ENCODE measurements around the gene KCNA2. TPM values are rescaled to one million over a fixed set of nuclear protein-coding genes. Genes with fewer than 3 reads are reported as not detected.
A peak's percentile ranks its signal among the peaks of the same experiment; 100 is the strongest.

Gene KCNA2
- total RNA-seq, 2 experiments from 2014 or later = 0.19 to 0.64 TPM

- Mint-ChIP-seq H3K27ac (no peak overlapping the region), H3K36me3 (ENCODE audit: low read depth) (no peaks in the 10 kb centered on the region), H3K27me3 (ENCODE audit: low read depth) (peaks cover 4% of the 10 kb centered on the region), H3K9me3 (no peaks in the 10 kb centered on the region), H3K4me3 (no peak overlapping the region), H3K4me1 (ENCODE audit: low read depth) (no peaks in the 10 kb centered on the region)
- intact Hi-C loops (cut with micrococcal nuclease) = no loop called here
- DNase-seq = no peak
- CTCF ChIA-PET = no interaction called here
Measured at GRCh38 chr1:110579460-110579859, 26.7 kb downstream of the KCNA2 start.

GRCh38 chr1:110576441-110576840, 29.7 kb downstream of the KCNA2 start:
- H3K27me3 Mint-ChIP-seq (ENCODE audit: low read depth) = peaks cover under 1% of the 10 kb centered on the region
- H3K4me3 Mint-ChIP-seq = no peak overlapping the region
- H3K36me3 Mint-ChIP-seq (ENCODE audit: low read depth) = no peaks in the 10 kb centered on the region
- intact Hi-C loops (cut with micrococcal nuclease) = no loop called here
- no peaks in the 10 kb centered on the region for H3K4me1 Mint-ChIP-seq (ENCODE audit: low read depth)
- no peaks in the 10 kb centered on the region for H3K9me3 Mint-ChIP-seq
- no peak overlapping the region for H3K27ac Mint-ChIP-seq
- no peak for DNase-seq
- CTCF ChIA-PET = no interaction called here

DNA sequence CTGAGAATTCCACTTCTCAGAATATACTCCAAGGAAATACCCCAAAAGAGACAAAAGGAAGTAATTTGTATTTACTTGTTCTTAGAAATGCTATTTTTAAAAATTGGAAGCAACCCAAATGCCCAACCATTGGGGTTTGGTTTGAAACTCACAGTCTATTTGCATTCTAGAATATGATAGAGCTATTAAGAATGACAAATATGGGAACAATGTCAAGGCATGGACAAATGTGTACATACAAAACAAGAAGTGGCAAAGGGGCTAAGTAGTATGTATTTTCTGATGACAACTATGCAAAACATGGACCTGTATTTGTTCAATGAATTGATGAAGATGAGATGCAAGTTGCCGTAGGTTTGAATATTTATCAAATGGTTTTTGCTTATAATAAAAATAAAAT, 32.8 kb downstream of the KCNA2 start:
- Mint-ChIP-seq H3K4me3 (no peak overlapping the region), H3K27me3 (ENCODE audit: low read depth) (peaks cover 13% of the 10 kb centered on the region), H3K4me1 (ENCODE audit: low read depth) (no peaks in the 10 kb centered on the region), H3K36me3 (ENCODE audit: low read depth) (no peaks in the 10 kb centered on the region), H3K9me3 (no peaks in the 10 kb centered on the region), H3K27ac (no peak overlapping the region)
- intact Hi-C loops (cut with micrococcal nuclease) = no loop called here
- CTCF ChIA-PET = interaction anchor here (0.6 to 1.3 kb wide), 3 partner anchors 30 to 162 kb away, joined by 3 to 5 read pairs (median 3); no protein-coding TSS in a partner anchor
- no peak for DNase-seq

- no peaks in the 10 kb centered on the region for H3K4me1 Mint-ChIP-seq (ENCODE audit: low read depth)
- CTCF ChIA-PET = interaction anchor here (0.6 kb wide), 1 partner anchor 161 kb away, joined by 5 read pairs; no protein-coding TSS in a partner anchor
- no peaks in the 10 kb centered on the region for H3K36me3 Mint-ChIP-seq (ENCODE audit: low read depth)
- H3K27ac Mint-ChIP-seq = no peak overlapping the region
- H3K4me3 Mint-ChIP-seq = no peak overlapping the region
- intact Hi-C loops (cut with micrococcal nuclease) = no loop called here
- H3K9me3 Mint-ChIP-seq = no peaks in the 10 kb centered on the region
- peaks cover 13% of the 10 kb centered on the region for H3K27me3 Mint-ChIP-seq (ENCODE audit: low read depth)
- no peak for DNase-seq
Measured at GRCh38 chr1:110572751-110573150, 33.4 kb downstream of the KCNA2 start.

DNA sequence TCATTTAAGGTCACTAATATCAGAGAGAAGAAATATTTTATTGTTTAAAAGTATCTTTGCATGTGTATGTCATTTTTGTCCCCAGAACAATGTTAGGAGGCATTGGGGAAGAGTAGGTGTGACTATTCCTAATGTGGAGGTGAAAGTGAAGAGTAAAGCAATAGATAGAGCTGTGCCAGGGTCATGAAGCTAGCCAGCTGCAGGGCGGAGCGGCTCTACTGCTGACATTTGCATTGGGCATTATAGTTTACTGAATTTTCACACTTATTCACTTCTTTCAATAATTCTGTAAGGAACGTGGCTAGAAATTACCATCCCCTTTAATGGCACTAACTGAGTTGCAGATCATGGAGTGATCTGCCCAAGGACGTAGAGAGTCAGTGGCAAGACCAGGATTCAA, 35.3 kb downstream of the KCNA2 start:
- peaks cover 18% of the 10 kb centered on the region for H3K27me3 Mint-ChIP-seq (ENCODE audit: low read depth)
- DNase-seq = no peak
- intact Hi-C loops (cut with micrococcal nuclease) = no loop called here
- CTCF ChIA-PET = no interaction called here
- H3K36me3 Mint-ChIP-seq (ENCODE audit: low read depth) = no peaks in the 10 kb centered on the region
- no peaks in the 10 kb centered on the region for H3K9me3 Mint-ChIP-seq
- no peak overlapping the region for H3K4me3 Mint-ChIP-seq
- no peak overlapping the region for H3K27ac Mint-ChIP-seq
- H3K4me1 Mint-ChIP-seq (ENCODE audit: low read depth) = no peaks in the 10 kb centered on the region

GRCh38 chr1:110570307-110570706, 35.9 kb downstream of the KCNA2 start:
- Mint-ChIP-seq H3K36me3 (ENCODE audit: low read depth) (no peaks in the 10 kb centered on the region), H3K4me1 (ENCODE audit: low read depth) (no peaks in the 10 kb centered on the region), H3K27ac (no peak overlapping the region), H3K4me3 (no peak overlapping the region), H3K27me3 (ENCODE audit: low read depth) (peaks cover 18% of the 10 kb centered on the region), H3K9me3 (no peaks in the 10 kb centered on the region)
- intact Hi-C loops (cut with micrococcal nuclease) = no loop called here
- no peak for DNase-seq
- CTCF ChIA-PET = no interaction called here

GRCh38 chr1:110566836-110567235, 39.3 kb downstream of the KCNA2 start:
- H3K4me1 Mint-ChIP-seq (ENCODE audit: low read depth) = no peaks in the 10 kb centered on the region
- DNase-seq = no peak
- H3K9me3 Mint-ChIP-seq = no peaks in the 10 kb centered on the region
- CTCF ChIA-PET = interaction anchor here (2.0 kb wide), 1 partner anchor 52 kb away, joined by 5 read pairs; no protein-coding TSS in a partner anchor
- no peaks in the 10 kb centered on the region for H3K36me3 Mint-ChIP-seq (ENCODE audit: low read depth)
- intact Hi-C loops (cut with micrococcal nuclease) = no loop called here
- H3K27ac Mint-ChIP-seq = no peak overlapping the region
- peaks cover 18% of the 10 kb centered on the region for H3K27me3 Mint-ChIP-seq (ENCODE audit: low read depth)
- no peak overlapping the region for H3K4me3 Mint-ChIP-seq

GRCh38 chr1:110565565-110565964, 40.6 kb downstream of the KCNA2 start:
- intact Hi-C loops (cut with micrococcal nuclease) = no loop called here
- H3K27me3 Mint-ChIP-seq (ENCODE audit: low read depth) = peaks cover 12% of the 10 kb centered on the region
- CTCF ChIA-PET = no interaction called here

DNA sequence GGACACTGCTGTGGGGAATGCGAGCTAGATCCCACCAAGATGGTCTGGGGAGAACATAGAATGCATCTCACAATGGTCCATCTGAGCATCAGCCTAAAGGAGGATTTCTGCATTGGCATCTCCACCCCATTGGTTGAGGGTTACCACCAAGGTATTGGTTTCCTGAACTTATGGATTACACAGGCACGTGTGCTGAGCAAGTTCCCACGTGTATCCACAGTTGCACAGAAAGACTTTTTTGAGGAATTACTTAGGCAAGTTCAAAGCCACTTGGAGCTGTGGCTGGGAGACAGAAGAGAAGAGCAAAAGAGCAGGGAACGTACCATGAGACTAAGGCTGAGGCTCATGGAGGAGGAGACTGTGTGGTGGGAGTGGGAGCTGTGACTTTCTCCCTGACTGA, 43.1 kb downstream of the KCNA2 start:
- no peak overlapping the region for H3K27ac Mint-ChIP-seq
- H3K27me3 Mint-ChIP-seq (ENCODE audit: low read depth) = peaks cover 10% of the 10 kb centered on the region
- no peaks in the 10 kb centered on the region for H3K4me1 Mint-ChIP-seq (ENCODE audit: low read depth)
- intact Hi-C loops (cut with micrococcal nuclease) = no loop called here
- CTCF ChIA-PET = interaction anchor here (0.6 kb wide), 1 partner anchor 220 kb away, joined by 3 read pairs; no protein-coding TSS in a partner anchor
- no peaks in the 10 kb centered on the region for H3K9me3 Mint-ChIP-seq
- no peak for DNase-seq
- H3K36me3 Mint-ChIP-seq (ENCODE audit: low read depth) = no peaks in the 10 kb centered on the region
- H3K4me3 Mint-ChIP-seq = no peak overlapping the region

More at GRCh38 chr1:110565565-110565964, 40.6 kb downstream of the KCNA2 start:
- H3K4me3 Mint-ChIP-seq = no peak overlapping the region
- H3K9me3 Mint-ChIP-seq = no peaks in the 10 kb centered on the region
- no peak overlapping the region for H3K27ac Mint-ChIP-seq
- no peaks in the 10 kb centered on the region for H3K4me1 Mint-ChIP-seq (ENCODE audit: low read depth)
- DNase-seq = no peak
- H3K36me3 Mint-ChIP-seq (ENCODE audit: low read depth) = no peaks in the 10 kb centered on the region

DNA sequence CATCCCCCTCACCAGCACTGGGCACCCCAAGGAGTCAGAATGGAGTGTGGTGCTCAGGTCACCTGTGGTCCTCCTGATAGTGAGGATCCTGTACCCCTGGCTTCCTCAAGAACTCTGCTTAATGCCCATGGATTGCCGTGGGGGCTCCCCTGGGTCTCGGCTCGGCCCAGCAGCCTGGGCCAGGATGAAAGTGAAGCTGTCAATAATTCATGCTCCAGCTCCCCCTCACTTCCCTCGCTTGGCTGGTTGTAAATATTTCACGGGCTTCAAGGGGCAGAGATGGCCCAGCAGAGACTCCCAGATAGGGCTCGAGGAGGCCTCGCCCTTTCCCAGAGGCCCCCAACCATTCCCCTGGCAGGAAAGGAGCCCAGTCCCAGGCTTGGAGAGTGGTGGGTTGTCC, 44.6 kb downstream of the KCNA2 start:
- DNase-seq = no peak
- Mint-ChIP-seq H3K27me3 (ENCODE audit: low read depth) (peaks cover 14% of the 10 kb centered on the region), H3K4me1 (ENCODE audit: low read depth) (no peaks in the 10 kb centered on the region), H3K36me3 (ENCODE audit: low read depth) (no peaks in the 10 kb centered on the region), H3K4me3 (no peak overlapping the region), H3K9me3 (no peaks in the 10 kb centered on the region), H3K27ac (no peak overlapping the region)
- CTCF ChIA-PET = interaction anchor here (1.3 kb wide), 1 partner anchor 52 kb away, joined by 3 read pairs; no protein-coding TSS in a partner anchor
- intact Hi-C loops (cut with micrococcal nuclease) = no loop called here

DNA sequence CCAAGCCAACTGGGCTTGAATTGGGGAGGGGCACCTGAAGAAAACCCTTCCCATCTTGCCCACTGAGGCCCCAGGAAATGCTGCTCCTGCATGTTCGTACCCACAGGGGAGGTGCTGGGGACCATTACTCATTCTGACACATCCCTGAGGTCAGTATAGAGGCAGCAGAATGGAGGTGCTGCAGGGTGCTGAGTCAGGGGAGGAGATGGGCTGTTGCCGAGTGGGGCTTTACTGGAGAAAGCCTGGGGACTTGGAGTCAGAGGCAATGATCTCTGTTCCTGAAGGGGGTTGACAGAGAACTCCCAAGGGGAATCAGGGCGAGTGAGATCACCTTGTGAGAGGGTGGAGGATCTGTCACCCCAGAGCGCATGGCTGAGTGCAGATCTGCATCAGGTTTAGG, 47.0 kb downstream of the KCNA2 start:
- Mint-ChIP-seq H3K9me3 (no peaks in the 10 kb centered on the region), H3K27ac (no peak overlapping the region), H3K4me1 (ENCODE audit: low read depth) (peaks cover 3% of the 10 kb centered on the region), H3K36me3 (ENCODE audit: low read depth) (no peaks in the 10 kb centered on the region), H3K4me3 (no peak overlapping the region), H3K27me3 (ENCODE audit: low read depth) (peaks cover 28% of the 10 kb centered on the region)
- peak; percentile 12 for DNase-seq
- intact Hi-C loops (cut with micrococcal nuclease) = no loop called here
- CTCF ChIA-PET = no interaction called here

GRCh38 chr1:110557481-110557880, 48.7 kb downstream of the KCNA2 start:
- peaks cover 3% of the 10 kb centered on the region for H3K4me1 Mint-ChIP-seq (ENCODE audit: low read depth)
- intact Hi-C loops (cut with micrococcal nuclease) = no loop called here
- H3K4me3 Mint-ChIP-seq = no peak overlapping the region
- DNase-seq = no peak
- H3K27me3 Mint-ChIP-seq (ENCODE audit: low read depth) = peaks cover 39% of the 10 kb centered on the region
- CTCF ChIA-PET = interaction anchor here (0.7 to 2.9 kb wide), 4 partner anchors 25 to 208 kb away, joined by 3 to 18 read pairs (median 6); no protein-coding TSS in a partner anchor
- H3K9me3 Mint-ChIP-seq = no peaks in the 10 kb centered on the region
- no peaks in the 10 kb centered on the region for H3K36me3 Mint-ChIP-seq (ENCODE audit: low read depth)
- H3K27ac Mint-ChIP-seq = no peak overlapping the region

DNA sequence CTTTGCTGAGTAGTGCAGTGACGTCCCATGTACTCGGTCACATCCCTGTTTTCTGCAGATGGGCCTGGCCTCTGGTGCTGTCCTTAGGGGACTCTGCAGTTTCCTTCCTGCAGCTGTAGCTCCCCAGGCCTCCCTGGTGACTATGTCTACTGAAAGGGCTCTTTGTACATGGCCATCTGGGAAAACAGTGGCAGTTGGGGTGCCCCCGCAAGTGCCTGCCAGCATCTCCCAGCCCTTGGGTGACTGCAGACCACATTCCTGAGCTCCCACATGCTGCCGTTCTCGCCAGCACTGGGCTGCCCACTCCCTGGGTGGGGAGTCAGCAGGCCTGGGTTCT, 49.7 kb downstream of the KCNA2 start:
- Mint-ChIP-seq H3K36me3 (ENCODE audit: low read depth) (no peaks in the 10 kb centered on the region), H3K4me1 (ENCODE audit: low read depth) (peaks cover 3% of the 10 kb centered on the region), H3K9me3 (no peaks in the 10 kb centered on the region), H3K27me3 (ENCODE audit: low read depth) (peaks cover 39% of the 10 kb centered on the region), H3K4me3 (no peak overlapping the region), H3K27ac (no peak overlapping the region)
- DNase-seq = no peak
- CTCF ChIA-PET = interaction anchor here (0.8 to 3.1 kb wide), 11 partner anchors 14 to 230 kb away, joined by 3 to 18 read pairs (median 7); no protein-coding TSS in a partner anchor
- intact Hi-C loops (cut with micrococcal nuclease) = no loop called here
